HG03135 (cell line): Measurements from ENCODE around the gene E2F8.

ENCODE experiments used
- ATAC-seq: cut with Tn5 transposase; IDR thresholded peaks from one replicate; pipeline ENCODE4 v1.9.1; 2021; ENCODE audit warnings: mild to moderate bottlenecking, moderate library complexity; ENCODE audit not compliant: unreplicated experiment

Gene E2F8

GRCh38 chr11:19225123-19225522, 15.6 kb downstream of the E2F8 start:
- no peak for ATAC-seq

DNA sequence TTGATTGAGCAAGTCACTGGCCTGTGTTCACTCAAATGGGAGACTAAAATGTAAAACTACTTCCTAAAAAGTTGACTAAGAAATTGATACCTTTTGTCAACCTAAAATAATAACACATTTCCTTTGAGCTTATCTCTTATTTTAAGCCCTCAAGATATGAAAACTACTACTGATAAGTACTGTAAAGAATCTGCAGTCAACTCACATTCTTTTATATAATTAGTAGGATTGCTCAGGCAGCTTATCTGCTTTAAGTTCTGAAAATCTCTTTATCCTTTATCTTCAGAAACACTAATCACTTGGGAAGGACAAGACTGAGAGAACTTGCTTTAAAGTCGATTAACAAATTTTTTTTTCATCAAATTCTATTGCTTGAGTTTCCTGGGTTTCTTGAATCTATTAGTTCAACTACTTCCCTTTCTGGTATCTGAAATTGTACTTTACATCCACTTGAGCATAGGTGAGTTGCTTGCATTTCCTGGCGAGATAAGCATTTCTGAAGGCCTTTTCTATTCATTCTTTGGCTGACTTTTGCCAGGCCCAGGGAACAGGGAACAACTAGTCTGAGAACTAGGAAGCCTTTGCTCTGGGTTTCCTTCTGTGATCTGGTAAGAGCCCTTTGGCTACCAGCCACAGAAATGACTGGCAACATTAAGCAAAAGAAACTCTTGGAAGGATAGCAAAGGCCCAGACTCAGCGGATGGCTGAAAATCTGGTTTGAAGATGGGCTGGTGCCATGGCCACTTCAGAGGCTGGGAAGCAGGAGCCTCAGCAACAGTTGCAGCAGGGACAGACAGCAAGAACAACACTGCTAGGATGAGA, 19.6 kb downstream of the E2F8 start:
- no peak for ATAC-seq

- no peak for ATAC-seq
Measured at GRCh38 chr11:19218786-19219460, 21.8 kb downstream of the E2F8 start.

GRCh38 chr11:19218216-19218615, 22.5 kb downstream of the E2F8 start:
- no peak for ATAC-seq

GRCh38 chr11:19216709-19217374, 23.9 kb downstream of the E2F8 start:
- no peak for ATAC-seq

DNA sequence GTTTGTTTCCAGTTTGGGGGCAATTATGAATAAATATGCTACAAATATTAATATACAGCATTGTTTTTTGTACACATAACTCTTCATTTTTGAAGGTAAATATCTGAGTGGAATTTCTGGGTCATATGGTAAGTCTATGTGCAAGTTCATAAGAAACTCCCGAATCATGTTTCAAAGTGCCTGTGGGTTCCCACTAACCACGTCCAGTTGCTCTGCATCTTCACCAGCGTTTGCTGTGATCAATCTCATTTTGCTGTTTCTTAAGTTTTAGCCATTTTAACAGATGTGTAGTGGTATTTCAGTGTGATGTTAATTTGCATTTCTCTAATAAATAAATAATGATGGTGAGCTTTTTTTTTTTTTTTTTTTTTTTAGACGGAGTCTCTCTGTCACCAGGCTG, 24.7 kb downstream of the E2F8 start:
- no peak for ATAC-seq

- no peak for ATAC-seq
Measured at GRCh38 chr11:19209617-19210370, 31.0 kb downstream of the E2F8 start.

GRCh38 chr11:19208959-19209546, 31.7 kb downstream of the E2F8 start:
- no peak for ATAC-seq

DNA sequence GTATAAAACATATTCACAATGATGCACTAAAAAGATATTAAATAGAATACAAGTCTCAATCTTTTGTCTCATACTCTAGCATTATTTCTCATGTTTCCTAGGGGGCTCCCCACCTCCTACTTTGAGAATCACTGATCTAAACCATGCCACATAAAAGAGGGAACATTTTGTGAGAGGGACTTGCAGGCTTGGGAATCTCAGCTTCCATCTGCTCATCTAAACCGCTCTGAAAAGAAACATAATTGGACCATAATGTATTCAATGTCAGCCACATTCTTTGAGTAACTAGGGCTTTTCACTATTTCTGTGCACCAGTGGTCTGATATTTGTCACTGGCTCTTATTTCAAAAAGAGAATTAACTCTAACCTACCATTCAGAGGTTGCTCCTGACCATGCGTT, 32.6 kb downstream of the E2F8 start:
- no peak for ATAC-seq

DNA sequence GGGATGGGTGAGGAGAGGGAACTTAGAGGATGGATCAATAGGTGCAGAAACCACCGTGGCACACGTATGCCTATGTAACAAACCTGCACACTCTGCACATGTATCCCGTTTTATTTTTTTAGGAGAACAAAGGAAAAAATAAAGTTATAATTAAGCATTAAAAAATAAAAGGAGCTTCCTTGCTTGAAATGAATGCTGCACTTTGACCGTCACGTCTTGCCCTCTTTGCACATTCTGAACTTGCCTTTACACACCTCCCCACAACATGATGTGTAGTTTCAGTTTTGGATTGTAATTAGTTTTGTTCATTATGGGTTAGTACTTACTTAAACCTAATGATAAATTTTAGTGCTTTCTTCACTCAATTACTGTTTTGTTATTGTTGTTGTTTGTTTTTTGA, 35.9 kb downstream of the E2F8 start:
- no peak for ATAC-seq

DNA sequence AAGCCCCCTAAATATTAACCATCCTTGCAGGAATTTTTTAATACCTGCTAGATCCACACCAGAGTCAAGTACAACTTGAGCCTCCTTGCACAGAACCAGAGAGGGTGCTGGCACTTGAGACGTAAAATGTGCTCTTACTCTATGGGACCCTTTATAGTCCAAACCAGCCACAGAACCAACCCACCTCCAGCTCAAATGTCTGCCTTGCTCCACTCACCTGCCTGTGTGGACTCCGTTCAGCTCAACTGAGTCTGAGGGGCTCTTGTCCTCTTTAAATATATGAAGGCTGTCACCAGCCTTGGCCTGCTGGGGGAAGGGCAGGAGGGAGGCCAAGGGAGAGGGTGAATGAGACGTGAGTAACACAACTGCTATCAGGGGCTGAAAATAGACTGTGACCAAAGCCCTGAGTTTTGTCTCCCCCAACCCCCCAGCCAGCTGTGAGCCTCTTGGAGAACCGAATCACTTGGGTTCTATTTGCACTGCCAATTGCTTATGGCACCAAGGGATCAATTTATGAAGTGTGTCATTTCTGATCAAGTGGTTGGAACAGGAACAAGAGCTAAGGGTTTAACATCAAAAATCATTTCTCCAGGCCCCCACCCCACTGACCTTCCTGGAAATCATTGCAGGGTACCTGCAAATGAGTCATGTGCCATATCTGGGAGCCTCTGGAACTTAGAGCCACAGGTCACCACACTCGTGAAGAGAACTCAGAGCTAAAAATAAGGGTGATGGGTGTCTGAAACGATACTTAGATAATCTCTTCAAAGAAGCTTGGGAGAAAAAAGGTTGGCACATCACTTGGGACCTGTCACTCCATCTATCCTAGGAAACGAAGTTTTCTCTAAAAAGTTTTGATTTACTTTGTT, 38.8 kb downstream of the E2F8 start, which contains the start of gene CSRP3:
Gene CSRP3, minus strand, starts transcription at position 247 of the 869 bp plus-strand sequence. CDS start 9,535 bp downstream, outside the sequence.
- no peak for ATAC-seq

- no peak for ATAC-seq
Measured at GRCh38 chr11:19200410-19201201, 40.1 kb downstream of the E2F8 start.

- ATAC-seq: no peak
Measured at GRCh38 chr11:19199771-19200170, 41.0 kb downstream of the E2F8 start.

DNA sequence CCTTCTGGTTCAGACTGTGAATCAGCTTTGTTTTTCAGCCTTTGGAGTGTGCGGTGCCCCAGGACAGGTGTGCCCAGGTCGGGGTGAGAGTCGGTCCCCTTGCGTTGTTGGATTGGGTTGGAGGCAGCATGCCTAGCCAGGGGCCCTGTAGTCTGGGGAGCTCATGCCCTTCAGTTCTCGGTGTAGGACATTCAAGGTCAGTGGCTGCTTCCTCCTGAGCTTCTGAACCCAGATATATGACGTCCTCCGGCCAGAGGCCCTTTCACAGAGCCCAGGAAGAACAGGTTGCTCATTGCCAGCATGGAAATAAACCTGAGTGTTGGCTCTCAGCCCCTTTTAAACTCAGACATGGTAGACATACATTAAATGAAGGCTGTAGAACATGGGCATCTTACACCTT, 41.7 kb downstream of the E2F8 start:
- no peak for ATAC-seq

- ATAC-seq: no peak
Measured at GRCh38 chr11:19196432-19196831, 44.3 kb downstream of the E2F8 start.

GRCh38 chr11:19194620-19195308, 46.0 kb downstream of the E2F8 start:
- no peak for ATAC-seq

- ATAC-seq: no peak
Measured at GRCh38 chr11:19193916-19194315, 46.8 kb downstream of the E2F8 start.

GRCh38 chr11:19191530-19192169, 49.1 kb downstream of the E2F8 start:
- ATAC-seq: no peak
